HepG2 (cell line): ENCODE results near the gene INA. TPM values are rescaled to one million over a fixed set of nuclear protein-coding genes. Genes with fewer than 3 reads are reported as not detected.

ENCODE experiments used
- CTCF ChIP-seq: sonication (generic); formaldehyde crosslinking; IDR thresholded peaks from 2 replicates; pipeline ENCODE4 v1.5.0; 2020; ENCODE audit warnings: mild to moderate bottlenecking, missing genetic modification reagents, moderate library complexity
- DPF2 ChIP-seq: sonication (generic); formaldehyde crosslinking; IDR thresholded peaks from 2 replicates; pipeline ENCODE4 v1.4.0; 2020; ENCODE audit warnings: mild to moderate bottlenecking, low read depth, missing genetic modification reagents, borderline replicate concordance
- HMGXB3 ChIP-seq: sonication (generic); formaldehyde crosslinking; IDR thresholded peaks from 2 replicates; pipeline ENCODE4 v1.4.0; 2020; ENCODE audit warnings: missing genetic modification reagents, borderline replicate concordance
- HNRNPK ChIP-seq: fragments of 200-400 bp; formaldehyde crosslinking; IDR thresholded peaks from 2 replicates; pipeline ENCODE4 v1.6.1; 2018; ENCODE audit warnings: low read length, low read depth, moderate library complexity, mild to moderate bottlenecking; ENCODE audit not compliant: poor library complexity, severe bottlenecking
- KDM4B ChIP-seq: sonication (generic); formaldehyde crosslinking; IDR thresholded peaks from 2 replicates; pipeline ENCODE4 v1.4.0; 2020; ENCODE audit warnings: missing genetic modification reagents
- KLF16 ChIP-seq, 2 experiments: sonication (generic) in 1 of 2; formaldehyde crosslinking in 1 of 2; IDR thresholded peaks; 2 replicates each; pipeline versions ENCODE4 v1.6.1 to v1.8.0; 2016 to 2023; ENCODE audit warnings: missing genetic modification reagents in 2 of 2, missing compliant biosample characterization in 1 of 2
- MYNN ChIP-seq: sonication (generic); formaldehyde crosslinking; IDR thresholded peaks from 2 replicates; pipeline ENCODE4 v1.4.0; 2020; ENCODE audit warnings: mild to moderate bottlenecking, low read depth, missing genetic modification reagents
- NKX3-1 ChIP-seq: sonication (generic); formaldehyde crosslinking; IDR thresholded peaks from 2 replicates; pipeline ENCODE4 v1.5.0; 2020; ENCODE audit warnings: missing genetic modification reagents
- NR2F1 ChIP-seq, 2 experiments: fragments of 450-650 bp in 1 of 2; formaldehyde crosslinking in 1 of 2; IDR thresholded peaks; 2 replicates each; pipeline versions ENCODE4 v1.5.0 to v1.6.1; 2016 to 2020; ENCODE audit warnings: mild to moderate bottlenecking in 1 of 2, missing compliant biosample characterization in 1 of 2, missing genetic modification reagents in 1 of 2, moderate library complexity in 1 of 2
- PHF20 ChIP-seq: sonication (generic); formaldehyde crosslinking; IDR thresholded peaks from 2 replicates; pipeline ENCODE4 v1.5.0; 2020; ENCODE audit warnings: mild to moderate bottlenecking, missing genetic modification reagents
- RFX1 ChIP-seq: fragments of 450-650 bp; IDR thresholded peaks from 2 replicates; pipeline ENCODE4 v1.6.1; 2017
- SP5 ChIP-seq: IDR thresholded peaks from 2 replicates; pipeline ENCODE4 v1.6.1; 2016; ENCODE audit warnings: low read depth, borderline replicate concordance
- ZFAT ChIP-seq: sonication (generic); formaldehyde crosslinking; conservative IDR thresholded peaks from 2 replicates; pipeline ENCODE4 v1.8.1; 2023; ENCODE audit warnings: missing genetic modification reagents, inconsistent platforms
- ZNF317 ChIP-seq: sonication (generic); formaldehyde crosslinking; IDR thresholded peaks from 2 replicates; pipeline ENCODE4 v1.5.0; 2020; ENCODE audit warnings: mild to moderate bottlenecking, missing genetic modification reagents
- ZNF44 ChIP-seq: sonication (generic); formaldehyde crosslinking; IDR thresholded peaks from 2 replicates; pipeline ENCODE4 v1.5.1; 2020; ENCODE audit warnings: mild to moderate bottlenecking, missing genetic modification reagents
- ZNF562 ChIP-seq: sonication (generic); formaldehyde crosslinking; IDR thresholded peaks from 2 replicates; pipeline ENCODE4 v1.8.0; 2022; ENCODE audit warnings: missing genetic modification reagents, borderline replicate concordance
- ZNF589 ChIP-seq: sonication (generic); formaldehyde crosslinking; conservative IDR thresholded peaks from 2 replicates; pipeline ENCODE4 v1.8.0; 2022; ENCODE audit warnings: mild to moderate bottlenecking, moderate library complexity, missing genetic modification reagents
- ZNF709 ChIP-seq: sonication (generic); formaldehyde crosslinking; IDR thresholded peaks from 2 replicates; pipeline ENCODE4 v1.5.0; 2020; ENCODE audit warnings: mild to moderate bottlenecking, missing genetic modification reagents
- ZNF746 ChIP-seq: sonication (generic); formaldehyde crosslinking; IDR thresholded peaks from 2 replicates; pipeline ENCODE4 v1.8.0; 2022; ENCODE audit warnings: mild to moderate bottlenecking, missing genetic modification reagents
- ZNF777 ChIP-seq: sonication (generic); formaldehyde crosslinking; IDR thresholded peaks from 2 replicates; pipeline ENCODE4 v1.4.0; 2020; ENCODE audit warnings: missing genetic modification reagents
- ZZZ3 ChIP-seq: sonication (generic); formaldehyde crosslinking; IDR thresholded peaks from 2 replicates; pipeline ENCODE4 v1.4.0; 2020; ENCODE audit warnings: missing genetic modification reagents, mild to moderate bottlenecking, borderline replicate concordance
- polyA plus RNA-seq, 8 experiments: library from polyadenylated mRNA; depleted of rRNA in 3 of 8; stranded (reverse) in 7 of 8; unstranded in 1 of 8; fragments of >200 nt; fragmentation: Illumina TruSeq in 4 of 8; extraction: Trizol in 4 of 8; gene quantifications; 2 replicates each; pipeline versions ENCODE4 v1.2.1 to v1.2.3, GENCODE V29; 2011 to 2016; ENCODE audit warnings: low read depth in 4 of 8, missing spikeins in 1 of 8, mixed read lengths in 1 of 8; ENCODE audit not compliant: insufficient read depth in 1 of 8
- total RNA-seq, 5 experiments: library from RNA; depleted of rRNA; stranded (reverse); fragments of >200 nt; fragmentation: Illumina TruSeq; extraction: Trizol; gene quantifications; 2 replicates each; pipeline ENCODE4 v1.2.3, GENCODE V29; 2016; ENCODE audit warnings: low read depth in 1 of 5
- TF ChIP-seq, protein P1 (sequence below): sonication (generic); formaldehyde crosslinking; IDR thresholded peaks from 2 replicates; pipeline ENCODE4 v1.5.0; 2020; ENCODE audit warnings: mild to moderate bottlenecking, low read depth, missing genetic modification reagents, borderline replicate concordance
- TF ChIP-seq, protein P2 (sequence below): sonication (generic); formaldehyde crosslinking; IDR thresholded peaks from 2 replicates; pipeline ENCODE4 v1.4.0; 2020; ENCODE audit warnings: mild to moderate bottlenecking, missing genetic modification reagents, borderline replicate concordance

The INA gene
- total and polyA plus RNA-seq, 2 of the 13 experiments (the other 11 are each of a cell fraction or from before 2014, with no cell fraction given), result 0.04 to 0.13 TPM

- TF ChIP-seq, protein P1, sequence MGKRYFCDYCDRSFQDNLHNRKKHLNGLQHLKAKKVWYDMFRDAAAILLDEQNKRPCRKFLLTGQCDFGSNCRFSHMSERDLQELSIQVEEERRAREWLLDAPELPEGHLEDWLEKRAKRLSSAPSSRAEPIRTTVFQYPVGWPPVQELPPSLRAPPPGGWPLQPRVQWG (CRISPR knock-in tag), result no peak
- TF ChIP-seq PHF20 (CRISPR knock-in tag), result no peak
- TF ChIP-seq SP5 (CRISPR knock-in tag), result no peak
- TF ChIP-seq CTCF, result no peak
- TF ChIP-seq ZNF709 (CRISPR knock-in tag), result 0 out of 2 replicates have a peak, but pooled peaks have one; percentile 50
- TF ChIP-seq NR2F1 (CRISPR knock-in tag; IDR thresholded peaks at IDR 0.05), result no peak
- TF ChIP-seq, protein P2, sequence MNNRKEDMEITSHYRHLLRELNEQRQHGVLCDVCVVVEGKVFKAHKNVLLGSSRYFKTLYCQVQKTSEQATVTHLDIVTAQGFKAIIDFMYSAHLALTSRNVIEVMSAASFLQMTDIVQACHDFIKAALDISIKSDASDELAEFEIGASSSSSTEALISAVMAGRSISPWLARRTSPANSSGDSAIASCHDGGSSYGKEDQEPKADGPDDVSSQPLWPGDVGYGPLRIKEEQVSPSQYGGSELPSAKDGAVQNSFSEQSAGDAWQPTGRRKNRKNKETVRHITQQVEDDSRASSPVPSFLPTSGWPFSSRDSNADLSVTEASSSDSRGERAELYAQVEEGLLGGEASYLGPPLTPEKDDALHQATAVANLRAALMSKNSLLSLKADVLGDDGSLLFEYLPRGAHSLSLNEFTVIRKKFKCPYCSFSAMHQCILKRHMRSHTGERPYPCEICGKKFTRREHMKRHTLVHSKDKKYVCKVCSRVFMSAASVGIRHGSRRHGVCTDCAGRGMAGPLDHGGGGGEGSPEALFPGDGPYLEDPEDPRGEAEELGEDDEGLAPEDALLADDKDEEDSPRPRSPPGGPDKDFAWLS (CRISPR knock-in tag), result no peak
- TF ChIP-seq HNRNPK, result no peak
- TF ChIP-seq ZNF562 (CRISPR knock-in tag), result no peak
- TF ChIP-seq HMGXB3 (CRISPR knock-in tag), result peak; percentile 64; the same call in 1 of the 2 replicates
- TF ChIP-seq KDM4B, result peak; percentile 50; the same call in 1 of the 2 replicates
- no peak for TF ChIP-seq DPF2 (CRISPR knock-in tag)
- TF ChIP-seq KLF16 (CRISPR knock-in tag; IDR thresholded peaks at IDR 0.05), result peak in 1 of 2 experiments; percentile 45; a peak in 1 of 4 replicates
- no peak for TF ChIP-seq MYNN
- TF ChIP-seq RFX1, result no peak
- TF ChIP-seq NKX3-1, result 0 out of 2 replicates have a peak, but pooled peaks have one; percentile 37
- 0 out of 2 replicates have a peak, but pooled peaks have one; percentile 55 for TF ChIP-seq ZNF589 (CRISPR knock-in tag)
- no peak for TF ChIP-seq ZNF317 (CRISPR knock-in tag)
- no peak for TF ChIP-seq ZZZ3 (CRISPR knock-in tag)
- TF ChIP-seq ZNF746 (CRISPR knock-in tag), result no peak
- no peak for TF ChIP-seq ZNF777 (CRISPR knock-in tag)
- TF ChIP-seq ZNF44 (CRISPR knock-in tag), result no peak
- TF ChIP-seq ZFAT (CRISPR knock-in tag), result no peak
Measured at GRCh38 chr10:103278862-103279298, 1.9 kb downstream of the INA start (continued).
